ENCODE data around the gene INCA1. TPM values are rescaled to one million over a fixed set of nuclear protein-coding genes. Genes with fewer than 3 reads are reported as not detected.
A peak's percentile ranks its signal among the peaks of the same experiment; 100 is the strongest.

The INCA1 gene
- total and polyA plus RNA-seq, 3 experiments from 2014 or later: 0.18 to 0.58 (median 0.37) TPM

DNA sequence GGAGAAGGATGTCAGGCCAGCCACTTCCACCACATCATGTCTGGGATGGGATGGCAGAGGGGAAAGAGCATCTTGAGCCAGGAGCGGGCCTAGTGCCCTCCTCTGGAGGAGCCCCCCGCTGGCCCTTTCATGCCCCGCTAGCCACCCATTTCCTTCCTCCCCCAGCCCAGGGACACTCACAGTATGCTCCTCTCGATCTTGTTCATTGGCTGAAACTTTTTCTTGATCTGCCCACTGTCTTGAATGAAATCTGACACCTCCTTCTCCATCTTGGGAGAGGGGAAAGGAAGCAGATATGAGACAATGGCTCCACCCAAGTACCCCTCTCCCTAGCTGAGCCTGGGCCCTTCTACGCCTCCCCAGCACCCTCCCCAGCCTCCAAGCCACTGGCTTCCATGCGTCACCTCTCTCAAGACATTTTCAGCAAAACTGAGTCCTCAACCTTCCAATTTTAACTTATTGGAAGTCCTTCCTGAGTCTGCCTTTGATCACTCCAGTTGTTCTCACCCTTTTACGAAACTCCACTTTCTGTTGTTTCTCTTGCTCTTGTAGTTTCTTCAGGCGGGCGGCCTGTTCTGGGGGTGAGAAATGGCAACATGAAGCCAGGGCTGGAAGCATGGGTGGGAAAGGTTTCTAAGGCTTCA, 36.9 kb downstream of the INCA1 start:
- H3K4me1 ChIP-seq (ENCODE audit: insufficient read depth, low read length): no peaks in the 10 kb centered on the region
- POLR2A ChIA-PET: no interaction called here

GRCh38 chr17:4959261-4959965, 37.9 kb downstream of the INCA1 start:
- no peaks in the 10 kb centered on the region for H3K9me3 ChIP-seq (ENCODE audit: low read length)
- H3K36me3 Mint-ChIP-seq: peaks cover 0 to 33% (median 5%) of the 10 kb centered on the region in 3 donors
- H3K27me3 ChIP-seq (ENCODE audit: insufficient read depth, low read length, poor library complexity, severe bottlenecking): no peaks in the 10 kb centered on the region
- H3K27ac Mint-ChIP-seq: no peak overlapping the region
- ChIA-PET CTCF (no interaction called here), POLR2A (no interaction called here)
- peaks cover 0 to 11% (median 6%) of the 10 kb centered on the region in 3 donors for H3K4me1 Mint-ChIP-seq
- no peak overlapping the region for H3K4me3 ChIP-seq (ENCODE audit: low read length)
- H3K4me3 Mint-ChIP-seq: no peak overlapping the region
- H3K27ac ChIP-seq (ENCODE audit: low read depth, low read length): no peak overlapping the region
- no peaks in the 10 kb centered on the region for H3K4me1 ChIP-seq (ENCODE audit: insufficient read depth, low read length)
- H3K36me3 ChIP-seq (ENCODE audit: insufficient read depth, low read length): peaks cover 3% of the 10 kb centered on the region
- no peak for DNase-seq
- no peaks in the 10 kb centered on the region for H3K27me3 Mint-ChIP-seq
- H3K9me3 Mint-ChIP-seq: peaks cover 0 to 2% (median 0%) of the 10 kb centered on the region in 5 donors

More for the DNA sequence above, 36.9 kb downstream of the INCA1 start:
- Mint-ChIP-seq H3K9me3 (peaks cover 0 to 2% (median 0%) of the 10 kb centered on the region in 5 donors), H3K4me3 (peak overlapping the region in 1 of 7 donors; percentile 32), H3K27me3 (no peaks in the 10 kb centered on the region), H3K36me3 (peaks cover 0 to 36% (median 7%) of the 10 kb centered on the region in 3 donors), H3K27ac (peak overlapping the region in 2 of 8 donors; percentile 38 to 81), H3K4me1 (peaks cover 3 to 15% (median 9%) of the 10 kb centered on the region in 3 donors)
- H3K36me3 ChIP-seq (ENCODE audit: insufficient read depth, low read length): peaks cover 3% of the 10 kb centered on the region
- H3K4me3 ChIP-seq (ENCODE audit: low read length): no peak overlapping the region
- no peaks in the 10 kb centered on the region for H3K27me3 ChIP-seq (ENCODE audit: insufficient read depth, low read length, poor library complexity, severe bottlenecking)
- H3K27ac ChIP-seq (ENCODE audit: low read depth, low read length): no peak overlapping the region
- CTCF ChIA-PET: no interaction called here
- no peaks in the 10 kb centered on the region for H3K9me3 ChIP-seq (ENCODE audit: low read length)
- no peak for DNase-seq

GRCh38 chr17:4958102-4958501, 39.2 kb downstream of the INCA1 start:
- Histone ChIP-seq H3K27me3 (ENCODE audit: insufficient read depth, low read length, poor library complexity, severe bottlenecking) (no peaks in the 10 kb centered on the region), H3K27ac (ENCODE audit: low read depth, low read length) (no peak overlapping the region), H3K4me3 (ENCODE audit: low read length) (no peak overlapping the region), H3K36me3 (ENCODE audit: insufficient read depth, low read length) (peaks cover 3% of the 10 kb centered on the region), H3K9me3 (ENCODE audit: low read length) (no peaks in the 10 kb centered on the region), H3K4me1 (ENCODE audit: insufficient read depth, low read length) (no peaks in the 10 kb centered on the region)
- H3K27me3 Mint-ChIP-seq: no peaks in the 10 kb centered on the region
- CTCF ChIA-PET: interaction anchor here (1.2 to 3.0 kb wide), 2 partner anchors 49 to 168 kb away, joined by 3 to 8 read pairs; no protein-coding TSS in a partner anchor
- H3K36me3 Mint-ChIP-seq: peaks cover 0 to 30% (median 5%) of the 10 kb centered on the region in 3 donors
- H3K27ac Mint-ChIP-seq: no peak overlapping the region
- DNase-seq: no peak
- no peak overlapping the region for H3K4me3 Mint-ChIP-seq
- peaks cover 0 to 10% (median 6%) of the 10 kb centered on the region in 3 donors for H3K4me1 Mint-ChIP-seq
- peaks cover 0 to 2% (median 0%) of the 10 kb centered on the region in 5 donors for H3K9me3 Mint-ChIP-seq
- POLR2A ChIA-PET: interaction anchor here (0.9 kb wide), 1 partner anchor 9 kb away, joined by 3 read pairs; no protein-coding TSS in a partner anchor

DNA sequence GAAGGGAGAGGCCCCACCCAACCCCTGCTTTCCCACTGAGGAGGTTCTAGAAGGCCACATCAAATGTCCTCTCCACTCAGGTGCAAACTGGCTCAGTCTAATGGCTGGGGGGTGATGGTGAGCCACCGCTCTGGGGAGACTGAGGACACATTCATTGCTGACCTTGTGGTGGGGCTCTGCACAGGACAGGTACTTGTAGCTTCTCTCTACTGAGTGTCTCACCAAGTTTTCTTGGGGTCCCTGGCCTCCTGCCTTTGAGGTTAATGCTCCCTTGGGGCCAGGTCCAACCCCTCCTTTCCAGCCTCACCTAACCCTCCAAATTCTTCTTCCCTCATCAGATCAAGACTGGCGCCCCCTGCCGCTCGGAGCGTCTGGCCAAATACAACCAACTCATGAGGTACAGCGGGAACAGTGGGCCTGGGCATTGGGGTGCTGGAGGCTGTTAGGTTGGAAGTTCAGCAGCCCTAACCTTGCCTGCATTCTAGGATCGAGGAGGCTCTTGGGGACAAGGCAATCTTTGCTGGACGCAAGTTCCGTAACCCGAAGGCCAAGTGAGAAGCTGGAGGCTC, 40.7 kb downstream of the INCA1 start:
- no peaks in the 10 kb centered on the region for H3K27me3 ChIP-seq (ENCODE audit: insufficient read depth, low read length, poor library complexity, severe bottlenecking)
- Mint-ChIP-seq H3K27me3 (no peaks in the 10 kb centered on the region), H3K27ac (peak overlapping the region in 2 of 8 donors; percentile 57 to 69), H3K4me3 (peak overlapping the region in 1 of 7 donors; percentile 56), H3K4me1 (peaks cover 0 to 8% (median 6%) of the 10 kb centered on the region in 3 donors), H3K36me3 (peaks cover 0 to 27% (median 5%) of the 10 kb centered on the region in 3 donors), H3K9me3 (peaks cover 0 to 2% (median 0%) of the 10 kb centered on the region in 5 donors)
- no peaks in the 10 kb centered on the region for H3K9me3 ChIP-seq (ENCODE audit: low read length)
- ChIA-PET CTCF (interaction anchor here (1.2 to 3.0 kb wide), 3 partner anchors 10 to 167 kb away, joined by 3 to 11 read pairs (median 8); partner anchors contain the start of gene SPAG7), POLR2A (interaction anchor here (0.6 to 11.7 kb wide), 2 partner anchors 10 to 64 kb away, joined by 3 to 187 read pairs; partner anchors contain the start of gene SPAG7)
- H3K27ac ChIP-seq (ENCODE audit: low read depth, low read length): no peak overlapping the region
- no peaks in the 10 kb centered on the region for H3K4me1 ChIP-seq (ENCODE audit: insufficient read depth, low read length)
- no peak overlapping the region for H3K4me3 ChIP-seq (ENCODE audit: low read length)
- H3K36me3 ChIP-seq (ENCODE audit: insufficient read depth, low read length): peaks cover 3% of the 10 kb centered on the region
- DNase-seq: peak in 2 of 5 donors; percentile 25 to 65

DNA sequence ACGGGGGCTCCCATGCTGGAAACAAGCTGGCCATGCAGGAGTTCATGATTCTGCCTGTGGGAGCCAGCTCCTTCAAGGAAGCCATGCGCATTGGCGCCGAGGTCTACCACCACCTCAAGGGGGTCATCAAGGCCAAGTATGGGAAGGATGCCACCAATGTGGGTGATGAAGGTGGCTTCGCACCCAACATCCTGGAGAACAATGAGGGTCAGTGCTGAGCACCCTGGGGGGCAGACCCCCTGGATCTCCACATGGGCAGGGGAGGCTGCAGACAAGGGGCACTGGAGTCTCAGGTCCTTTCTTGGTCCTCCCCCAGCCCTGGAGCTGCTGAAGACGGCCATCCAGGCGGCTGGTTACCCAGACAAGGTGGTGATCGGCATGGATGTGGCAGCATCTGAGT, 42.2 kb downstream of the INCA1 start:
- H3K27ac ChIP-seq (ENCODE audit: low read depth, low read length): no peak overlapping the region
- peaks cover 8% of the 10 kb centered on the region for H3K4me1 ChIP-seq (ENCODE audit: insufficient read depth, low read length)
- ChIA-PET CTCF (interaction anchor here (0.9 to 2.5 kb wide), 4 partner anchors 9 to 52 kb away, joined by 3 to 11 read pairs (median 4); partner anchors contain the start of genes CHRNE and SPAG7), POLR2A (interaction anchor here (11.7 kb wide), 1 partner anchor 12 kb away, joined by 187 read pairs; the partner anchor contains the start of gene SPAG7)
- no peaks in the 10 kb centered on the region for H3K27me3 Mint-ChIP-seq
- H3K4me3 Mint-ChIP-seq: no peak overlapping the region
- no peak overlapping the region for H3K27ac Mint-ChIP-seq
- peaks cover 0 to 19% (median 0%) of the 10 kb centered on the region in 3 donors for H3K36me3 Mint-ChIP-seq
- no peaks in the 10 kb centered on the region for H3K9me3 Mint-ChIP-seq
- no peak for DNase-seq
- H3K36me3 ChIP-seq (ENCODE audit: insufficient read depth, low read length): peaks cover 3% of the 10 kb centered on the region
- H3K4me3 ChIP-seq (ENCODE audit: low read length): no peak overlapping the region
- no peaks in the 10 kb centered on the region for H3K27me3 ChIP-seq (ENCODE audit: insufficient read depth, low read length, poor library complexity, severe bottlenecking)
- peaks cover 13 to 20% (median 13%) of the 10 kb centered on the region in 3 donors for H3K4me1 Mint-ChIP-seq
- H3K9me3 ChIP-seq (ENCODE audit: low read length): no peaks in the 10 kb centered on the region

- peaks cover 13 to 23% (median 16%) of the 10 kb centered on the region in 3 donors for H3K4me1 Mint-ChIP-seq
- H3K4me3 ChIP-seq (ENCODE audit: low read length): no peak overlapping the region
- no peaks in the 10 kb centered on the region for H3K9me3 Mint-ChIP-seq
- no peak for DNase-seq
- no peaks in the 10 kb centered on the region for H3K9me3 ChIP-seq (ENCODE audit: low read length)
- H3K27me3 ChIP-seq (ENCODE audit: insufficient read depth, low read length, poor library complexity, severe bottlenecking): no peaks in the 10 kb centered on the region
- H3K36me3 Mint-ChIP-seq: peaks cover 0 to 7% (median 0%) of the 10 kb centered on the region in 3 donors
- ChIA-PET CTCF (interaction anchor here (1.0 to 1.8 kb wide), 4 partner anchors 8 to 34 kb away, joined by 3 to 5 read pairs (median 4); partner anchors contain the start of genes CAMTA2 and SPAG7), POLR2A (interaction anchor here (0.6 to 11.7 kb wide), 2 partner anchors 13 to 230 kb away, joined by 3 to 187 read pairs; partner anchors contain the start of gene SPAG7)
- H3K36me3 ChIP-seq (ENCODE audit: insufficient read depth, low read length): no peaks in the 10 kb centered on the region
- peaks cover 0 to 1% of the 10 kb centered on the region in 2 donors for H3K27me3 Mint-ChIP-seq
- peak overlapping the region in 1 of 7 donors; percentile 45 for H3K4me3 Mint-ChIP-seq
- H3K4me1 ChIP-seq (ENCODE audit: insufficient read depth, low read length): peaks cover 8% of the 10 kb centered on the region
- H3K27ac ChIP-seq (ENCODE audit: low read depth, low read length): no peak overlapping the region
- peak overlapping the region in 2 of 8 donors; percentile 43 to 51 for H3K27ac Mint-ChIP-seq
Observed at GRCh38 chr17:4953451-4953961, 43.8 kb downstream of the INCA1 start.

GRCh38 chr17:4951486-4951885, 45.8 kb downstream of the INCA1 start:
- Histone ChIP-seq H3K9me3 (ENCODE audit: low read length) (no peaks in the 10 kb centered on the region), H3K27ac (ENCODE audit: low read depth, low read length) (peak overlapping the region; percentile 86), H3K36me3 (ENCODE audit: insufficient read depth, low read length) (peaks cover 5% of the 10 kb centered on the region), H3K4me3 (ENCODE audit: low read length) (no peak overlapping the region), H3K27me3 (ENCODE audit: insufficient read depth, low read length, poor library complexity, severe bottlenecking) (no peaks in the 10 kb centered on the region), H3K4me1 (ENCODE audit: insufficient read depth, low read length) (peaks cover 11% of the 10 kb centered on the region)
- Mint-ChIP-seq H3K4me1 (peaks cover 15 to 26% (median 23%) of the 10 kb centered on the region in 3 donors), H3K27ac (peak overlapping the region in 5 of 8 donors; percentile 55 to 96 (median 84)), H3K9me3 (no peaks in the 10 kb centered on the region), H3K36me3 (peaks cover 0 to 13% (median 2%) of the 10 kb centered on the region in 3 donors), H3K4me3 (peak overlapping the region in 6 of 7 donors; percentile 43 to 90 (median 53)), H3K27me3 (peaks cover 0 to 4% of the 10 kb centered on the region in 2 donors)
- ChIA-PET POLR2A (interaction anchor here (1.3 to 11.7 kb wide), 4 partner anchors 9 to 17 kb away, joined by 3 to 187 read pairs (median 6); partner anchors contain the start of genes RNF167, SLC25A11 and SPAG7), CTCF (interaction anchor here (1.1 to 4.8 kb wide), 4 partner anchors 11 to 68 kb away, joined by 4 to 30 read pairs (median 5); partner anchors contain the start of genes RNF167, SLC25A11 and SPAG7)
- no peak for DNase-seq
